ENCODE measurements around the gene C19orf25. TPM values are rescaled to one million over a fixed set of nuclear protein-coding genes. Genes with fewer than 3 reads are reported as not detected.

Gene C19orf25
- total and polyA plus RNA-seq, 9 of the 15 experiments (the other 6 are each of a cell fraction or from before 2014, with no cell fraction given): 0.79 to 96.0 (median 36.1) TPM

- peak; percentile 75; the same call in 1 of the 2 replicates for TF ChIP-seq CBX1 (IDR thresholded peaks at IDR 0.05; ENCODE audit: low read depth)
- TF ChIP-seq TRIM24 (IDR thresholded peaks at IDR 0.05): 0 out of 4 replicates have a peak, but pooled peaks of 1 of the 2 experiments have one; percentile 28
- no peak for TF ChIP-seq ZC3H11A (IDR thresholded peaks at IDR 0.05; ENCODE audit: low read depth, low read length)
- peak in 1 of 2 experiments; percentile 75; a peak in 1 of 3 replicates for TF ChIP-seq CBX3 (IDR thresholded peaks at IDR 0.05; ENCODE audit: borderline replicate concordance in 1 of 2, low read length in 2 of 2)
- TF ChIP-seq EP300 (IDR thresholded peaks at IDR 0.05; ENCODE audit: low read length): no peak
- 0 out of 4 replicates have a peak, but pooled peaks of 1 of the 2 experiments have one; percentile 13 for TF ChIP-seq HDAC1 (IDR thresholded peaks at IDR 0.05)
- TF ChIP-seq KDM5B (IDR thresholded peaks at IDR 0.05; ENCODE audit: insufficient replicate concordance, low read depth, low read length): no peak
- TF ChIP-seq FOS (IDR thresholded peaks at IDR 0.05; ENCODE audit: extremely low read depth, insufficient read length): no peak
- peak; percentile 62; the same call in 1 of the 2 replicates for TF ChIP-seq TFAP4 (CRISPR knock-in tag; IDR thresholded peaks at IDR 0.05; ENCODE audit: borderline replicate concordance)
- TF ChIP-seq ZKSCAN1 (IDR thresholded peaks at IDR 0.05; ENCODE audit: low read depth, low read length): peak; percentile 96
- TF ChIP-seq PTBP1 (IDR thresholded peaks at IDR 0.05; ENCODE audit: low read depth, low read length): peak; percentile 74; the same call in 1 of the 2 replicates
- no peak for TF ChIP-seq ZNF134 (CRISPR knock-in tag; conservative IDR thresholded peaks at IDR 0.05)
- TF ChIP-seq MAX (CRISPR knock-in tag; IDR thresholded peaks at IDR 0.05): 0 out of 2 replicates have a peak, but pooled peaks have one; percentile 12
- TF ChIP-seq SNIP1 (IDR thresholded peaks at IDR 0.05; ENCODE audit: low read depth): no peak
- TF ChIP-seq MTA3 (IDR thresholded peaks at IDR 0.05; ENCODE audit: borderline replicate concordance): peak; percentile 54
Observed at GRCh38 chr19:1513499-1514294, 34.7 kb upstream of the C19orf25 start (continued).

All from K562 (cell line).